OCI-LY1 (cell line): ENCODE measurements around the gene MYCBP2.

Experiments
- EZH2 ChIP-seq: fragments of 200-600 bp; sonication (generic), shearing (Covaris generic); IDR thresholded peaks from 2 replicates; pipeline ENCODE4 v1.8.0; 2017; ENCODE audit warnings: borderline replicate concordance, mixed run types, mild to moderate bottlenecking, antibody characterized with exemption, low read length, moderate library complexity, mixed read lengths
- TF ChIP-seq, protein P1 (sequence below): fragments of 200-600 bp; sonication (generic), shearing (Covaris generic); IDR thresholded peaks from 2 replicates; pipeline ENCODE4 v1.5.1; 2017; ENCODE audit warnings: mild to moderate bottlenecking, antibody characterized with exemption, low read length, moderate library complexity, mixed read lengths

DNA sequence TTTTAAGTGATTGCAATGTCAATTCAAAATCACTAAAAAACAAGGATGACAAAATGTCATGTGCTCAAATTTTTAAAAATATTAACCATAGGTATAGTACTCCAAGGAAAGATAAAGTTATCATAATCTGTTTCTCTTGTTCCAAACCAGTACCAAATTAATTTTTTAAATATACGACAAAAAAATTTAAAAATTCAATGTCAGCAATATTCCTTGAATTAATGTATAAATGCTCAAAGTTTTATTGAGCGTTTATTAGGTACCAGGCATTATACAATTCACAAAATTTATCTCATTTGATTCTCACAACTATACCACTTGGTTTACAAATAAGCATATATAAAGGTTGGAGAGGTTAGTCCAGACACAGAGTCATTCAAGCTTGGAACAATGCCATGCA, 64.7 kb downstream of the MYCBP2 start:
- TF ChIP-seq, protein P1, sequence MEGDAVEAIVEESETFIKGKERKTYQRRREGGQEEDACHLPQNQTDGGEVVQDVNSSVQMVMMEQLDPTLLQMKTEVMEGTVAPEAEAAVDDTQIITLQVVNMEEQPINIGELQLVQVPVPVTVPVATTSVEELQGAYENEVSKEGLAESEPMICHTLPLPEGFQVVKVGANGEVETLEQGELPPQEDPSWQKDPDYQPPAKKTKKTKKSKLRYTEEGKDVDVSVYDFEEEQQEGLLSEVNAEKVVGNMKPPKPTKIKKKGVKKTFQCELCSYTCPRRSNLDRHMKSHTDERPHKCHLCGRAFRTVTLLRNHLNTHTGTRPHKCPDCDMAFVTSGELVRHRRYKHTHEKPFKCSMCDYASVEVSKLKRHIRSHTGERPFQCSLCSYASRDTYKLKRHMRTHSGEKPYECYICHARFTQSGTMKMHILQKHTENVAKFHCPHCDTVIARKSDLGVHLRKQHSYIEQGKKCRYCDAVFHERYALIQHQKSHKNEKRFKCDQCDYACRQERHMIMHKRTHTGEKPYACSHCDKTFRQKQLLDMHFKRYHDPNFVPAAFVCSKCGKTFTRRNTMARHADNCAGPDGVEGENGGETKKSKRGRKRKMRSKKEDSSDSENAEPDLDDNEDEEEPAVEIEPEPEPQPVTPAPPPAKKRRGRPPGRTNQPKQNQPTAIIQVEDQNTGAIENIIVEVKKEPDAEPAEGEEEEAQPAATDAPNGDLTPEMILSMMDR: no peak
- no peak for TF ChIP-seq EZH2
